T-helper 1 cell treated with Interleukin-12 subunit alpha and Interleukin-12 subunit beta and Interleukin-4 antibody, amounts not matched to agents 30 μg/mL and 1 μg/mL, for 36 hours (primary cell): ENCODE measurements around the gene RXFP4.

Experiments
- H3K27ac Mint-ChIP-seq: one replicate; pipeline ENCODE4 v1.8.0; 2021; ENCODE audit warnings: mild to moderate bottlenecking, mixed read lengths
- H3K27me3 Mint-ChIP-seq: one replicate; pipeline ENCODE4 v1.8.0; 2021; ENCODE audit warnings: low read depth, mixed read lengths
- H3K36me3 Mint-ChIP-seq: one replicate; pipeline ENCODE4 v1.8.0; 2021; ENCODE audit warnings: low read depth, mixed read lengths
- H3K4me1 Mint-ChIP-seq: one replicate; pipeline ENCODE4 v1.8.0; 2021; ENCODE audit warnings: low read depth, mixed read lengths
- H3K4me3 Mint-ChIP-seq: one replicate; pipeline ENCODE4 v1.8.0; 2021; ENCODE audit warnings: mild to moderate bottlenecking, moderate library complexity, mixed read lengths
- H3K9me3 Mint-ChIP-seq: one replicate; pipeline ENCODE4 v1.8.0; 2021; ENCODE audit warnings: mixed read lengths

RXFP4 gene

GRCh38 chr1:155961937-155962336 is 20.5 kb downstream of the RXFP4 start:
- H3K36me3 Mint-ChIP-seq: peaks cover 60% of the 10 kb centered on the region
- H3K9me3 Mint-ChIP-seq: no peaks in the 10 kb centered on the region
- peaks cover 28% of the 10 kb centered on the region for H3K4me1 Mint-ChIP-seq
- H3K27ac Mint-ChIP-seq: peak overlapping the region; percentile 57
- no peaks in the 10 kb centered on the region for H3K27me3 Mint-ChIP-seq
- no peak overlapping the region for H3K4me3 Mint-ChIP-seq

DNA sequence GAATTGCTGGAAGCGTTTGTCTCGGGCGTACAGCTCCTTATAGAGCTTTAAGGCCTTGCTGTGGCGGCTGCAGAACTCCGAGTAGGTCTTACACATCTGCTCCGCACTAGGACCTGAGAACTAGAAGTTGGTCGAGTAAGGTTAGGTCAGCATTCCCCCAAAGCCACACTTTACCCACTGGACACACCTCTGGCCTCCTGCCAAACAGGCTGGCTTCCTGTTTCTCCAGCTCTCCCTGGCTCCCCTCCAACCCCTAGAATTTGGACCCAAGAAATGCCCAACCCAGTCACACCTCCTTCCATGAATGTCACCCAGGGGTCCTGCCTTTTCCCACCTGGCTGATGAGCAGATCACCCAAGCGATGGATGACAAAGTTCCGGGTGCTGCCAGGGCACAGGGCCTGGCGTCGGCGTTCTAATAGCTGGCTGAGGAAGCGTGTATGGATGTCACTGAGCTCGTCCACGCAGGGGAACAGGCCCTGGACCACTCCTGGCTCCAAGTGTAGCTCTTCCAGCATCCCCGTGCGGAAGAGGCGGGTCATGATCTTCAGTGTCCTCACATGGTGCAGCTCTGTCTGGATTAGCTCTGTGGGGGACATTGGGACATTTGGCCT is 21.3 kb downstream of the RXFP4 start:
- H3K4me1 Mint-ChIP-seq: peaks cover 34% of the 10 kb centered on the region
- H3K27ac Mint-ChIP-seq: no peak overlapping the region
- no peaks in the 10 kb centered on the region for H3K27me3 Mint-ChIP-seq
- no peaks in the 10 kb centered on the region for H3K9me3 Mint-ChIP-seq
- peaks cover 60% of the 10 kb centered on the region for H3K36me3 Mint-ChIP-seq
- no peak overlapping the region for H3K4me3 Mint-ChIP-seq

GRCh38 chr1:155964193-155964592 is 22.8 kb downstream of the RXFP4 start:
- Mint-ChIP-seq H3K36me3 (peaks cover 66% of the 10 kb centered on the region), H3K9me3 (no peaks in the 10 kb centered on the region), H3K4me1 (peaks cover 48% of the 10 kb centered on the region), H3K27ac (no peak overlapping the region), H3K4me3 (no peak overlapping the region), H3K27me3 (no peaks in the 10 kb centered on the region)

GRCh38 chr1:155966135-155966534 is 24.7 kb downstream of the RXFP4 start:
- Mint-ChIP-seq H3K9me3 (no peaks in the 10 kb centered on the region), H3K27ac (peak overlapping the region; percentile 59), H3K36me3 (peaks cover 54% of the 10 kb centered on the region), H3K4me3 (no peak overlapping the region), H3K4me1 (peaks cover 55% of the 10 kb centered on the region), H3K27me3 (no peaks in the 10 kb centered on the region)

DNA sequence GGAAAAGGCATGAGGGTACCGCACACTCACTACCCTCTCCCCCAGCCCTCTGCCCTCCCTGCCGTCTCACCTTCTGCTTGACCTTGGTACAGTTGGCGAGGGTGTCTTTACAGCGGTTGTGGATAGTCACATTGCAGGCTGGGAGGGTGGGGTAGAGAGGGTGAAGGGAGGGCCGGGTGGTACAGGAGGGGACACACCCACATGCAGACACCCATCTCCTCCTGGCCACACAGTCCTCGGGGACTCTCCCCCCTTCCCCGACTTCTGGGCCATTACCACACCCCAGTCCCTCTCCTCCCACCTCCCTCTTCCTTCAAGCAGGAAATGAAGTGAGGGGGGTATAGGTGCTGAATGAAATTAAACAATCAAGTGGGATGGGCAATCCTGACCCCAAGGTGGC is 25.3 kb downstream of the RXFP4 start:
- Mint-ChIP-seq H3K4me1 (peaks cover 59% of the 10 kb centered on the region), H3K27ac (peak overlapping the region; percentile 76), H3K4me3 (peak overlapping the region; percentile 37), H3K27me3 (no peaks in the 10 kb centered on the region), H3K9me3 (no peaks in the 10 kb centered on the region), H3K36me3 (peaks cover 50% of the 10 kb centered on the region)

GRCh38 chr1:155967341-155968050 is 26.1 kb downstream of the RXFP4 start:
- H3K27ac Mint-ChIP-seq: peak overlapping the region; percentile 89
- peak overlapping the region; percentile 69 for H3K4me3 Mint-ChIP-seq
- H3K9me3 Mint-ChIP-seq: no peaks in the 10 kb centered on the region
- no peaks in the 10 kb centered on the region for H3K27me3 Mint-ChIP-seq
- peaks cover 60% of the 10 kb centered on the region for H3K4me1 Mint-ChIP-seq
- H3K36me3 Mint-ChIP-seq: peaks cover 45% of the 10 kb centered on the region

DNA sequence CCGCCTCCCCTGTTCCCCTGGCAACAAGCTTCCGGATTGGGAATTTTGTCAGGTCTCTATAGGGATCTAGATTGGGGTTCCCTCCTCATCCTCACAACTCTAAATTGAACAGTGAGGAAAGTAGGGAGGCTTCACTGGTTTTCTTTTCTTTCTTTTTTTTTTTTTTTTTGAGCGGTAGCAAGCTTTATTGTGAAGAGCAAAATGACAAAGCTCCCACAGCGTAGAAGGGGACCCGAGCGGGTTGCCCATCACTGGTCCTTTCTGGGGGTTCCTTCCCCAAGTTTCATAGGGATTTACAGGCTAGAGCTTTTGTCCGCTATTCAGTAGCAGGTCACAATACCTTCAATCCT is 26.6 kb downstream of the RXFP4 start:
- H3K9me3 Mint-ChIP-seq: no peaks in the 10 kb centered on the region
- peaks cover 65% of the 10 kb centered on the region for H3K4me1 Mint-ChIP-seq
- peak overlapping the region; percentile 89 for H3K27ac Mint-ChIP-seq
- H3K4me3 Mint-ChIP-seq: peak overlapping the region; percentile 69
- peaks cover 45% of the 10 kb centered on the region for H3K36me3 Mint-ChIP-seq
- H3K27me3 Mint-ChIP-seq: no peaks in the 10 kb centered on the region

- Mint-ChIP-seq H3K9me3 (no peaks in the 10 kb centered on the region), H3K36me3 (peaks cover 47% of the 10 kb centered on the region), H3K27me3 (no peaks in the 10 kb centered on the region), H3K27ac (peak overlapping the region; percentile 55), H3K4me1 (peaks cover 72% of the 10 kb centered on the region), H3K4me3 (peak overlapping the region; percentile 69)
Observed at GRCh38 chr1:155968670-155969069, 27.2 kb downstream of the RXFP4 start.

DNA sequence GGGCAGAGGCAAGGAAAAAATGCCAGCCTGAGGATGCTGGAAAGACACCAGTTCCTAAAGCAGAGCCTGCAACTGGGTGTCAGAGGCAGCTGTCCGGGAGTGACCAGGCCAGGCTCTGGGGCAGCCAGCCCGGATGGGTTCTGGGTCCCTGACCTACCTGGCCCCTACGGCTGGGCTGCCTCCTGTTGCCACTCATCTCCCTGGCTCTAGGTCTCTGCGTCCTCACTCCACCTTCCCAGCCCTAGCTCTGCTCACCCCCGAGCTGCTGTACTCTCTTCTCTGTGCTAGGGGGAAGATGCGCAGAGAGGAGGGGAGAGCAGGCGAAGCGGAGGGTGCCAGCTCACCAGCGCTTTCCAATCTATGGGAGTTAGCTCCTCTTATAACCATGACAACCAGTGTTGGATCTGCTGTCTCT is 27.9 kb downstream of the RXFP4 start:
- peaks cover 47% of the 10 kb centered on the region for H3K36me3 Mint-ChIP-seq
- H3K9me3 Mint-ChIP-seq: no peaks in the 10 kb centered on the region
- no peak overlapping the region for H3K4me3 Mint-ChIP-seq
- H3K27ac Mint-ChIP-seq: peak overlapping the region; percentile 78
- peaks cover 75% of the 10 kb centered on the region for H3K4me1 Mint-ChIP-seq
- H3K27me3 Mint-ChIP-seq: no peaks in the 10 kb centered on the region

- Mint-ChIP-seq H3K4me3 (peak overlapping the region; percentile 70), H3K4me1 (peaks cover 88% of the 10 kb centered on the region), H3K27me3 (no peaks in the 10 kb centered on the region), H3K9me3 (no peaks in the 10 kb centered on the region), H3K27ac (peak overlapping the region; percentile 78), H3K36me3 (peaks cover 47% of the 10 kb centered on the region)
Observed at GRCh38 chr1:155970531-155971167, 29.2 kb downstream of the RXFP4 start.

DNA sequence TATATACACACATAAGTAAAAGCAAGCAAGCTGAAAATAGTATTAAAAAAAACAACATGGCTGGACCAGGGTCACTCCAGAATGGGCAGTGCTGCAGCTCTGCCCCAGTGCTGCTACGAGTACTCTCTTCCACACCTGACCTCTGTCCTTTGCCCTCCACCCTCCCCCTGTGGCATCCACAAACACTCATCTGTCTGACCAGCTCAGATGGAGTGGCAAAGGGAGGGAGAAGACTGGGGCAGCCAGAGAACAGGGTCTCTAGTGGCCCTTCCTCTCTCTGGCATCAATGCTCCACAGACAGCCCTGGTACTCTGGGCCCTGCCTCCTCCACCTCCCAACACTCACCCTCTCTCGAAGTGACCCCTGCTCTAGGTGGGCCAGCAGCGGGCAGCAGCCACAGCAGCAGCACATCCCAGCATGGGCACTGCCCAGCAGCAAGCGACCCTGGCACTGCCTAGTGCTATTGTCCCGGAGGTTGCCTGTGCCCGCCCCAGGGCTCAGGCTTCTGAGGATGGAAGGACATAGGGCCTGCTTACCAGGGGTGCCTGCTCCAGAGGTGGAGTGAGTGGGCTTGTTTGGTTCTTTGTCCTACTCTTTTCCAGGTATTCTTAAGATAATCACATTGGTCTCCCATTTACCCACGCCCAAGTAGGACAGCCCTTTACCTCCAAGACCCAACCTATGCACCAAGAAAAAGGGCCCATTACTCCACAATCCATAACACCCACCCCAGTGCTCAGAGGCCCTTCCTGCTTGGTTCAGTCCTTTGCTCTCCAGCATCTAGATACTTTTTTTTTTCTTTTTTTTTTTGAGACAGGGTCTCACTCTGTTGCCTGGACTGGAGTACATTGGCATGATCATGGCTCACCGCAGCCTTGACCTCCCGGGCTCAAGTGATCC is 30.7 kb downstream of the RXFP4 start:
- H3K4me1 Mint-ChIP-seq: peaks cover 92% of the 10 kb centered on the region
- H3K4me3 Mint-ChIP-seq: peak overlapping the region; percentile 40
- H3K27me3 Mint-ChIP-seq: no peaks in the 10 kb centered on the region
- peak overlapping the region; percentile 47 for H3K27ac Mint-ChIP-seq
- peaks cover 47% of the 10 kb centered on the region for H3K36me3 Mint-ChIP-seq
- H3K9me3 Mint-ChIP-seq: no peaks in the 10 kb centered on the region

DNA sequence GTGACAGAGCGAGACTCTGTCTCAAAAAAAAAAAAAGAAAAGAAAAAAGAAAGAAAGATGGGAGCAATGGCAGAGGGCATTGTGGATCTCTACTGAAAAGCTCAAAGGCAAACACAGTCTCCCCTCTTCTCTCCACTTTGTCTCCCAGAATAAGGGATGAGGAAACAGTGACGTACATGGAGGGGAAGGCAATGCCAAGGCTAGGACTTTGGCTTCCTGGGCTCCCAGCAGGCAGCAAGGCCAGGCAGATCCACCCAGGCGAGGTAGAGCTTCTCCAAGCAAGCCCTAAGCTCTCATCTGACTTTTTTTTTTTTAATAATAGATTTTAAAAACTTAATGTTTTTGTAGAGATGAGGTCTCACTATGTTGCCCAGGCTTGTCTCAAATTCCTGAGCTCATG is 32.3 kb downstream of the RXFP4 start:
- no peak overlapping the region for H3K27ac Mint-ChIP-seq
- H3K4me1 Mint-ChIP-seq: peaks cover 79% of the 10 kb centered on the region
- H3K27me3 Mint-ChIP-seq: no peaks in the 10 kb centered on the region
- H3K4me3 Mint-ChIP-seq: peak overlapping the region; percentile 40
- no peaks in the 10 kb centered on the region for H3K9me3 Mint-ChIP-seq
- H3K36me3 Mint-ChIP-seq: peaks cover 41% of the 10 kb centered on the region

DNA sequence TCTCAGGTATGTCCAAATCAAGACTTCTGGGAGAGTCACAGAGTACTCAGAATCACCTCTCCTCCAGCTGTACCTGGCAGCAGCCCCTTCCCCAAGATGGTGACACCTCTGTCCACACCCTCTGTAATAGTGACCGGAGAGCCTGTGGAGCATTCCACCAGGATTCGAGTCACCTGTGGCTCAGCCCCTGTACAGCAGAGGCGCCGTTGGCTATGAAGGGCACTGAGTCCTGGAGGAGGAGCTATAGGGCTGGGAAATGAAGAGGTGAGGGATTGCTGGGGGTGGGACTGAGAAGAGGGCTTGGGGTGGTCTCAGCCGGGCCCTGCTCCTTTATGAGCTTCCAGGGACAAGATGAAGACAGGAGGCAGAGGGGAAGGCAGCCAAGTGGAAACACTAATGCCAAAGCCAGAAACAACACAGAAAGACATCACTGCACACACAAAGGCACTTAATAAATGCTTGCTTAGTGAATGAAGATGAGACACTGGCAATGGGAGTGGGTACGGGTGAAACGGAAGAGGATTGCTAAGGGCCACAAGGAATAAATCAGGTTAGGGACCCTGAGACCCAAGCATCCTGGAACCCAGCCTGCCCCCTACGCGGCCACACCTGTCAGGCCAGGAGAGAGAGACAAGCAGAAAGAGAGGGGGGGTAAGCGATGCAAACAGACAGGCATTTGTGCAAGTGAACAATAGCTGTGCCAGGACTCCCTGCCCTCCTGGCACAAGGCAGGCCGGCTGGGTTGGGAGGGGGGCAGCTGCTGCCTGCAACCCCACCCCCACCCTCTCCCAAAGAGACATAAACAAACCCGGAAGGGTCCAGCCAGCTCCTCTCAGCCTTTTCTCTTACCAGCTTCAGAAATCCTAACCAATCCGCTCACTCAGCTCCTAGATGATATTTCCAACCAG is 33.0 kb downstream of the RXFP4 start:
- no peaks in the 10 kb centered on the region for H3K27me3 Mint-ChIP-seq
- no peaks in the 10 kb centered on the region for H3K9me3 Mint-ChIP-seq
- peak overlapping the region; percentile 83 for H3K27ac Mint-ChIP-seq
- peaks cover 74% of the 10 kb centered on the region for H3K4me1 Mint-ChIP-seq
- H3K4me3 Mint-ChIP-seq: peak overlapping the region; percentile 90
- H3K36me3 Mint-ChIP-seq: peaks cover 35% of the 10 kb centered on the region
